ENCODE data around the gene MSMB. TPM values are rescaled to one million over a fixed set of nuclear protein-coding genes. Genes with fewer than 3 reads are reported as not detected.
"Not testable (repeated sequence)": the region's sequence is repeated elsewhere in the genome, so short reads cannot be mapped to it uniquely, and the experiment has no call there.

The MSMB gene
- total RNA-seq, 1 donor from 2014 or later = not detected

GRCh38 chr10:46091828-46092523 lies 45.9 kb upstream of the MSMB start:
- no peak for DNase-seq
- intact Hi-C loops (cut with DNase I) = no loop called here
- Histone ChIP-seq H3K27ac (no peak overlapping the region), H3K4me1 (no peaks in the 10 kb centered on the region), H3K36me3 (no peaks in the 10 kb centered on the region), H3K27me3 (no peaks in the 10 kb centered on the region), H3K9me3 (no peaks in the 10 kb centered on the region), H3K4me3 (no peak overlapping the region)
- ATAC-seq = peak; percentile 57
- TF ChIP-seq, protein P1, sequence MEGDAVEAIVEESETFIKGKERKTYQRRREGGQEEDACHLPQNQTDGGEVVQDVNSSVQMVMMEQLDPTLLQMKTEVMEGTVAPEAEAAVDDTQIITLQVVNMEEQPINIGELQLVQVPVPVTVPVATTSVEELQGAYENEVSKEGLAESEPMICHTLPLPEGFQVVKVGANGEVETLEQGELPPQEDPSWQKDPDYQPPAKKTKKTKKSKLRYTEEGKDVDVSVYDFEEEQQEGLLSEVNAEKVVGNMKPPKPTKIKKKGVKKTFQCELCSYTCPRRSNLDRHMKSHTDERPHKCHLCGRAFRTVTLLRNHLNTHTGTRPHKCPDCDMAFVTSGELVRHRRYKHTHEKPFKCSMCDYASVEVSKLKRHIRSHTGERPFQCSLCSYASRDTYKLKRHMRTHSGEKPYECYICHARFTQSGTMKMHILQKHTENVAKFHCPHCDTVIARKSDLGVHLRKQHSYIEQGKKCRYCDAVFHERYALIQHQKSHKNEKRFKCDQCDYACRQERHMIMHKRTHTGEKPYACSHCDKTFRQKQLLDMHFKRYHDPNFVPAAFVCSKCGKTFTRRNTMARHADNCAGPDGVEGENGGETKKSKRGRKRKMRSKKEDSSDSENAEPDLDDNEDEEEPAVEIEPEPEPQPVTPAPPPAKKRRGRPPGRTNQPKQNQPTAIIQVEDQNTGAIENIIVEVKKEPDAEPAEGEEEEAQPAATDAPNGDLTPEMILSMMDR (IDR thresholded peaks at IDR 0.05) = no peak

GRCh38 chr10:46091080-46091827 lies 45.2 kb upstream of the MSMB start:
- ATAC-seq (peak; percentile 10), DNase-seq (no peak)
- H3K4me1 ChIP-seq = no peaks in the 10 kb centered on the region
- no peaks in the 10 kb centered on the region for H3K36me3 ChIP-seq
- H3K27me3 ChIP-seq = no peaks in the 10 kb centered on the region
- no peak overlapping the region for H3K27ac ChIP-seq
- no peak overlapping the region for H3K4me3 ChIP-seq
- TF ChIP-seq, protein P1 (IDR thresholded peaks at IDR 0.05) = no peak
- intact Hi-C loops (cut with DNase I) = no loop called here
- no peaks in the 10 kb centered on the region for H3K9me3 ChIP-seq

DNA sequence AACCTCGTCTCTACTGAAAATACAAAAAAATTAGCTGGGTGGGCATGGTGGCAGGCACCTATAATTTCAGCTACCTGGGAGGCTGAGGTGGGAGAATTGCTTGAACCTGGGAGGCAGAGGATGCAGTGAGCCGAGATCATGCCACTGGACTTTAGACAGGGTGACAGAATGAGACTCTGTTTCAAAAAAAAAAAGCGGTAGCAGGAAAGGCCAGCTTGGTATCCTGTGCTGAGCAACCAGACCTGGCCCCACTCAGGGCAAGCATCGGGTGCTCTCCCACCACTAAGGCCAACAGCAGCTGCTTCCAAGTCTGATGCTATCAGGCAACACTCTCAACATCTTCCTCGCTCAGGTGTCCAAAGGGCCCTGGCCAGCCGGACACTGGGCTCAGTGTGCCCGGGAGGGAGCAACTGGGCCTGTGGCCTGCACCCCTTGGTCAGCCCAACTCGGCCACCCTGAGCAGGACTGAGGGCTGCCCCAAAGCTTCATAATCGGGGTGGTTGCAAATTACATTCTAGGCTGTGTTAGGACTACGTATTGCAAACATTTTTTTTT lies 44.3 kb upstream of the MSMB start:
- DNase-seq = no peak
- H3K36me3 ChIP-seq = no peaks in the 10 kb centered on the region
- H3K27me3 ChIP-seq = no peaks in the 10 kb centered on the region
- intact Hi-C loops (cut with DNase I) = no loop called here
- H3K4me3 ChIP-seq = no peak overlapping the region
- no peaks in the 10 kb centered on the region for H3K4me1 ChIP-seq
- no peaks in the 10 kb centered on the region for H3K9me3 ChIP-seq
- no peak for ATAC-seq
- TF ChIP-seq, protein P1 (IDR thresholded peaks at IDR 0.05) = no peak
- no peak overlapping the region for H3K27ac ChIP-seq

DNA sequence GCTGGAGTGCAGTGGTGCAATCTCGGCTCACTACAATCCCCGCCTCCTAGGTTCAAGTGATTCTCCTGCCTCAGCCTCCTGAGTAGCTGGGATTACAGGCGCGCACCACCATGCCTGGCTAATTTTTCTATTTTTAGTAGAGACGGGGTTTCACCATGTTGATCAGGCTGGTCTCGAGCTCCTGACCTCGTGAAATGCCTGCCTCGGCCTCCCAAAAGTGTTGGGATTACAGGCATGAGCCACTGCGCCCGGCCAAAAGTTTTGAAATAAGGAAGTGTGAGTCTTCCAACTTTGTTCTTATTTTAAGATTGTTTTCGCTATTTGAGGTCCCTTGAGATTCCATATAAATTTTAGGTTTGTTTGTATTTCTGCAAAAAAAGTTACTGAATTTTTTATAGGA lies 41.3 kb upstream of the MSMB start:
- H3K4me1 ChIP-seq; intact Hi-C loops (cut with DNase I); ATAC-seq; H3K9me3 ChIP-seq; H3K4me3 ChIP-seq; H3K36me3 ChIP-seq; H3K27me3 ChIP-seq; DNase-seq; H3K27ac ChIP-seq: not testable (repeated sequence)

DNA sequence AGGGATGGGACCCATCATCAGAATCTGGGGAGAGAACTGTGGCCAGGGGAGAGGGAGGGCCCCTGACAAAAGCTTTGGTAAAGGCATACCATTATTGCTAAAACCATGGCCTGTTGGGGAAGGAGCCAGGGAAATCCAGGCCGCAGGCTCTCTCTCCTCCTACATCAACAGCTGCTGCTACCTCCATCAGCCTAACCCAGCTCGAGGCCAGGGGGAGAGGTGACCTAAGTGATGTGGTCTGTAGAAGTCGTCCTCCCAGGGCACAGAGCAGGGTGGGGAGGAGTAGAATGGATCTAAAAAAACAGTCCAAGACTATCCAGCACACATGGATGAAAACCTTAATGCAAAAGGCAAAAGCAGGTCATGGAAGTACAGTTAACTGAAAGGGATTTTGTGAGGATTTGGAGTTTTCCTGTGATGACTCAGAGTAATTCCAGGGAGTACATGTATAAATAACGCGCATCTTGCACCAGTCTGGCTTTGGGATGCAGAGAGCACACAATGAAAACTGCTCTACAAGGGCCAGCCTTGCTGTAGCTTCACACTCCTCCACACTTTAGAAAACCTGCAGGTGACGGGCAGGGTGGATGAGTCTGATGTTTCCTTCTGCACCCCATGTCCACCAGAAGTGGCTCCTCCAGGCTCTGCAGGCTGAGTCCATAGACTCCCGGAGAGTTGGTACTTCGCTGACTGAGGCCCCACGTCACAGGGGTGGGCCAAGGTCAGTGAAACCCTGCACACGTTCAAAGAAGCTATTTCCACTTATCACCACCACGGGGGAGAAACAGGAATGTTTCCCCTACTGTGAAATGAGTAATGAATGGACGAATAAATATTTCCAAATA lies 38.5 kb upstream of the MSMB start:
- no peak overlapping the region for H3K27ac ChIP-seq
- no peak for DNase-seq
- intact Hi-C loops (cut with DNase I) = no loop called here

More for the DNA sequence above, 38.5 kb upstream of the MSMB start:
- no peaks in the 10 kb centered on the region for H3K9me3 ChIP-seq
- TF ChIP-seq, protein P1 (IDR thresholded peaks at IDR 0.05) = no peak
- no peak for ATAC-seq
- no peak overlapping the region for H3K4me3 ChIP-seq
- no peaks in the 10 kb centered on the region for H3K27me3 ChIP-seq
- no peaks in the 10 kb centered on the region for H3K36me3 ChIP-seq
- H3K4me1 ChIP-seq = no peaks in the 10 kb centered on the region
